IMR-90 (cell line): ENCODE results near the gene DDX41. TPM values are rescaled to one million over a fixed set of nuclear protein-coding genes. Genes with fewer than 3 reads are reported as not detected.

Experiments used
- ATAC-seq: fragments of 200-7000 bp; cut with Tn5 transposase; 2 replicates; pipeline ENCODE4 v1.9.1; 2020; ENCODE audit warnings: low read depth, mild to moderate bottlenecking, moderate library complexity
- BruUV-seq: library from RNA; stranded (reverse); fragments of 400-500 nt; replicated peaks from 2 replicates; lab custom pipeline; 2021; lab: Mats Ljungman, UMichigan
- CTCF ChIA-PET: fragments of 300-600 bp; formaldehyde crosslinking; extraction: SDS; loops from one replicate; lab custom pipeline; 2021; ENCODE audit warnings: antibody characterized with exemption; lab: Yijun Ruan, JAX
- POLR2A ChIA-PET: fragments of 300-600 bp; sonication (Branson Sonifier 250); formaldehyde crosslinking; loops from one replicate; lab custom pipeline; 2022; ENCODE audit warnings: antibody characterized with exemption; ENCODE audit not compliant: unreplicated experiment; lab: Charles Lee
- DNase-seq: peaks from one replicate; pipeline ENCODE4 v3.0.0; 2013
- H2AFZ ChIP-seq: replicated peaks from 2 replicates; pipeline ENCODE3; 2013; ENCODE audit warnings: low read length, mild to moderate bottlenecking; ENCODE audit not compliant: poor library complexity
- H2AK5ac ChIP-seq: 2 replicates; pipeline ENCODE4 v1.6.1; 2013; ENCODE audit warnings: low read depth, low read length, inconsistent platforms
- H2AK9ac ChIP-seq: replicated peaks from 2 replicates; pipeline ENCODE3; 2013; ENCODE audit warnings: mild to moderate bottlenecking, low read depth, low read length, moderate library complexity; ENCODE audit not compliant: poor library complexity
- H2BK120ac ChIP-seq: 2 replicates; pipeline ENCODE4 v1.6.1; 2013; ENCODE audit warnings: low read depth, low read length, inconsistent platforms
- H2BK15ac ChIP-seq: 3 replicates; pipeline ENCODE4 v1.6.1; 2013; ENCODE audit warnings: low read depth, low read length, inconsistent platforms
- H2BK20ac ChIP-seq: 2 replicates; pipeline ENCODE4 v1.6.1; 2013; ENCODE audit warnings: low read depth, mild to moderate bottlenecking, inconsistent platforms, low read length, moderate library complexity
- H2BK5ac ChIP-seq: 2 replicates; pipeline ENCODE4 v1.6.1; 2013; ENCODE audit warnings: mild to moderate bottlenecking, low read depth, low read length, inconsistent platforms; ENCODE audit not compliant: poor library complexity, severe bottlenecking
- H3K14ac ChIP-seq: replicated peaks from 2 replicates; pipeline ENCODE4 v1.6.1; 2013; ENCODE audit warnings: low read depth, low read length, inconsistent platforms
- H3K18ac ChIP-seq: 2 replicates; pipeline ENCODE4 v1.6.1; 2013; ENCODE audit warnings: low read depth, low read length, control low read depth
- H3K23ac ChIP-seq: 2 replicates; pipeline ENCODE4 v1.6.1; 2013; ENCODE audit warnings: low read depth, low read length, inconsistent platforms
- H3K27ac ChIP-seq: 2 replicates; pipeline ENCODE4 v1.5.1; 2013; ENCODE audit warnings: mild to moderate bottlenecking, control low read depth, low read length; ENCODE audit not compliant: insufficient read depth
- H3K27me3 ChIP-seq: 2 replicates; pipeline ENCODE4 v1.6.1; 2013; ENCODE audit warnings: low read length; ENCODE audit not compliant: control insufficient read depth, insufficient read depth
- H3K36me3 ChIP-seq: 2 replicates; pipeline ENCODE4 v1.6.1; 2013; ENCODE audit warnings: low read length, mixed read lengths; ENCODE audit not compliant: control insufficient read depth, insufficient read depth
- H3K4ac ChIP-seq: 2 replicates; pipeline ENCODE4 v1.6.1; 2013; ENCODE audit warnings: low read depth, low read length, inconsistent platforms
- H3K4me1 ChIP-seq: 2 replicates; pipeline ENCODE4 v1.6.1; 2013; ENCODE audit warnings: low read length, mixed read lengths; ENCODE audit not compliant: control insufficient read depth, insufficient read depth
- H3K4me2 ChIP-seq: 2 replicates; pipeline ENCODE4 v1.6.1; 2013; ENCODE audit warnings: low read depth, mild to moderate bottlenecking, control low read depth, low read length, moderate library complexity
- H3K4me3 ChIP-seq: 2 replicates; pipeline ENCODE4 v1.5.1; 2013; ENCODE audit warnings: low read depth, mild to moderate bottlenecking, control low read depth, low read length, moderate library complexity; ENCODE audit not compliant: insufficient read depth
- H3K56ac ChIP-seq: 2 replicates; pipeline ENCODE4 v1.6.1; 2013; ENCODE audit warnings: low read length, inconsistent platforms; ENCODE audit not compliant: insufficient read depth; ENCODE audit errors: extremely low read depth
- H3K79me1 ChIP-seq, 2 experiments: 2 replicates each; pipeline ENCODE4 v1.6.1; 2013; ENCODE audit warnings: low read length in 2 of 2, inconsistent platforms in 1 of 2, low read depth in 1 of 2
- H3K9ac ChIP-seq: 2 replicates; pipeline ENCODE4 v1.6.1; 2013; ENCODE audit warnings: low read depth, low read length, control low read depth
- H3K9me1 ChIP-seq: 2 replicates; pipeline ENCODE4 v1.6.1; 2013; ENCODE audit warnings: low read length, inconsistent platforms; ENCODE audit not compliant: insufficient read depth
- H3K9me3 ChIP-seq: 2 replicates; pipeline ENCODE4 v1.6.1; 2013; ENCODE audit warnings: low read length; ENCODE audit not compliant: control insufficient read depth, insufficient read depth
- H4K20me1 ChIP-seq: 2 replicates; pipeline ENCODE4 v1.6.1; 2013; ENCODE audit warnings: low read length, inconsistent platforms; ENCODE audit not compliant: insufficient read depth
- H4K5ac ChIP-seq: 2 replicates; pipeline ENCODE4 v1.6.1; 2013; ENCODE audit warnings: mild to moderate bottlenecking, low read depth, low read length, control low read depth
- H4K8ac ChIP-seq, 2 experiments: 2 replicates each; pipeline ENCODE4 v1.6.1; 2013; ENCODE audit warnings: low read depth in 2 of 2, low read length in 2 of 2, control low read depth in 1 of 2, inconsistent platforms in 1 of 2
- H4K91ac ChIP-seq: 2 replicates; pipeline ENCODE4 v1.6.1; 2013; ENCODE audit warnings: low read depth, low read length, inconsistent platforms; ENCODE audit not compliant: insufficient read depth
- MXI1 ChIP-seq: IDR thresholded peaks from 2 replicates; pipeline ENCODE4 v1.6.1; 2012; ENCODE audit warnings: low read depth, mild to moderate bottlenecking, low read length, moderate library complexity, borderline replicate concordance
- SMC3 ChIP-seq: fragments of 150-350 bp; IDR thresholded peaks from 2 replicates; pipeline ENCODE4 v1.6.1; 2016; ENCODE audit warnings: low read depth, mild to moderate bottlenecking, antibody characterized with exemption, low read length, moderate library complexity
- WGBS, 2 experiments: methylation state at CpG; one replicate each; pipeline versions ENCODE4 v1.1.5 to v1.1.7; 2013; ENCODE audit warnings: missing lambda C conversion rate in 2 of 2; ENCODE audit not compliant: insufficient read length in 1 of 2; ENCODE audit errors: extremely low coverage in 2 of 2; 5-methylcytosine and 5-hydroxymethylcytosine counted together
- dilution Hi-C: fragments of 300-500 bp; cut with HindIII; formaldehyde crosslinking; loops from one replicate; pipeline ENCODE4 v1.14.3; 2018; ENCODE audit warnings: low sequenced_read_pairs; ENCODE audit not compliant: unreplicated experiment
- in situ Hi-C: fragments of 300-500 bp; cut with MboI; formaldehyde crosslinking; loops from 3 replicates; pipeline ENCODE4 v1.14.3; 2019; ENCODE audit warnings: low sequenced_read_pairs, inconsistent platforms, mixed read lengths
- intact Hi-C: fragments of 100-400 bp; cut with micrococcal nuclease; formaldehyde crosslinking; loops from 2 replicates; pipeline ENCODE4 v1.10.0; 2022
- polyA plus RNA-seq, 3 experiments: library from polyadenylated mRNA; depleted of rRNA; stranded (reverse); fragments of >200 nt; gene quantifications; 2 replicates each; pipeline ENCODE4 v1.2.3, GENCODE V29; 2012; ENCODE audit warnings: low replicate concordance in 1 of 3
- total RNA-seq: library from RNA; depleted of rRNA; stranded (reverse); fragments of >200 nt; gene quantifications from 2 replicates; pipeline ENCODE4 v1.2.3, GENCODE V29; 2012

DDX41 gene
- total and polyA plus RNA-seq, 2 of the 4 experiments (the other 2 are of a cell fraction) = 130 to 170 TPM

DNA sequence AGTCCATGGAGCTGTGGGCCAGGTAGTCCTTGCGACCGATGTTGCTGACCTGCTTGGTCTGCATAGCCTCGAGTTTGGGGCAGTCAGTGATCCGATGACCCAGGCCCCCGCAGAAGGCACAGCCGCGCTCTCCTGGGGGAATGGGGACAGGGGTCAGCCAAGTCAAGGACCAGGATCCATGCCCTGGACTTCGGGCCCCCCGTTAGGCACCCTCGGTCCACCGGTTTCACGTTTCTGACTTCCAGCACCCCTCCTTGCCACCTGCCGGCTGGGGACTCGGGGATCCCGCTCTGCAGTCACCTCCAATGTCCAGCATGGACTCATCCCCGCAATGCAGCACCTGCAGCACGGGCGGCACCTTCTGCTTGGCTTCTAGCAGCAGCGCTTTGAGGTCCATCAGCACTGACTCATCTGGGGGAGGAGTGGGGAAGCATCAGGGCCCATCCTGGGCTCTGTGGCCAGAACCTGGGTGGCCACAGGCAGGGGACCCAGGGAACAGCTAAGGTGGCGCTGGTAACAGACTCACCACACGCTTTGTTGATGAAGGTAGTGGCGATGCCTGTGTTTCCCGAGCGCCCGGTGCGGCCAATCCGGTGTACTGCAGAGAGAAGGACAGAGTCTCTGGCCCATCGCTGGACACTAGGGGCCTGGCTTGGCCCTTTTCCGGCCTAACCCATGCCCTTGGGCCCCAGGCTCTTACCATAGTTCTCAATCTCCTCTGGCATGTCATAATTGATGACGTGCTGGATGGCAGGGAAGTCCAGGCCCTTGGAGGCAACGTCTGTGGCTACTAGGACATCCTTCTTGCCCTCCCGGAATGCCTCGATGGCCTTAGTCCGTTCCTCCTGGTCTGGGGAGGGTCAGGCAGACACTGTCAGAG lies 4.7 kb downstream of the DDX41 start:
- Histone ChIP-seq H4K20me1 (no peaks in the 10 kb centered on the region; the same call in 1 of the 2 replicates), H3K9me3 (no peaks in the 10 kb centered on the region), H2BK15ac (no peak overlapping the region), H2BK120ac (no peak overlapping the region), H3K56ac (no peak overlapping the region), H3K9me1 (no peaks in the 10 kb centered on the region), H2BK5ac (no peak overlapping the region), H3K79me1 (peaks cover 24 to 30% of the 10 kb centered on the region in 2 experiments; a peak in 3 of 4 replicates), H4K8ac (no peak overlapping the region), H3K27ac (no peak overlapping the region), H2AK9ac (peak overlapping the region; percentile 50), H3K4me1 (peaks cover 7% of the 10 kb centered on the region), H2AFZ (no peak overlapping the region), H4K91ac (no peak overlapping the region), H3K27me3 (no peaks in the 10 kb centered on the region), H4K5ac (no peak overlapping the region), H3K36me3 (peaks cover 59% of the 10 kb centered on the region), H3K4me3 (no peak overlapping the region), H3K14ac (no peak overlapping the region), H3K4me2 (no peak overlapping the region), H3K23ac (no peak overlapping the region), H3K4ac (no peak overlapping the region), H2AK5ac (no peak overlapping the region), H2BK20ac (no peak overlapping the region), H3K9ac (no peak overlapping the region), H3K18ac (no peak overlapping the region)
- 97% methylated on average over 21 of the region's 34 CpGs; no CpG with 5 or more reads in 1 of the 2 experiments for WGBS, 2 experiments
- ChIA-PET POLR2A (no interaction called here), CTCF (no interaction called here)
- no peak for DNase-seq
- BruUV-seq = TSS peak; percentile 78
- intact Hi-C loops = no loop called here
- in situ Hi-C loops = no loop called here
- TF ChIP-seq SMC3 (no peak), MXI1 (no peak)
- no peak for ATAC-seq
- dilution Hi-C loops = no loop called here
